GM20000 (cell line): Measurements from ENCODE around the gene SPAG16.
"Not testable (repeated sequence)": the region's sequence is repeated elsewhere in the genome, so short reads cannot be mapped to it uniquely, and the experiment has no call there.

Experiments
- DNase-seq: peaks from one replicate; pipeline ENCODE4 v3.0.0; 2012; ENCODE audit warnings: low spot score
- TF ChIP-seq, protein P1 (sequence below): IDR thresholded peaks from 2 replicates; pipeline ENCODE4 v1.5.1; 2012; ENCODE audit warnings: mild to moderate bottlenecking, control low read depth; ENCODE audit errors: extremely low read depth, missing control alignments

The SPAG16 gene

DNA sequence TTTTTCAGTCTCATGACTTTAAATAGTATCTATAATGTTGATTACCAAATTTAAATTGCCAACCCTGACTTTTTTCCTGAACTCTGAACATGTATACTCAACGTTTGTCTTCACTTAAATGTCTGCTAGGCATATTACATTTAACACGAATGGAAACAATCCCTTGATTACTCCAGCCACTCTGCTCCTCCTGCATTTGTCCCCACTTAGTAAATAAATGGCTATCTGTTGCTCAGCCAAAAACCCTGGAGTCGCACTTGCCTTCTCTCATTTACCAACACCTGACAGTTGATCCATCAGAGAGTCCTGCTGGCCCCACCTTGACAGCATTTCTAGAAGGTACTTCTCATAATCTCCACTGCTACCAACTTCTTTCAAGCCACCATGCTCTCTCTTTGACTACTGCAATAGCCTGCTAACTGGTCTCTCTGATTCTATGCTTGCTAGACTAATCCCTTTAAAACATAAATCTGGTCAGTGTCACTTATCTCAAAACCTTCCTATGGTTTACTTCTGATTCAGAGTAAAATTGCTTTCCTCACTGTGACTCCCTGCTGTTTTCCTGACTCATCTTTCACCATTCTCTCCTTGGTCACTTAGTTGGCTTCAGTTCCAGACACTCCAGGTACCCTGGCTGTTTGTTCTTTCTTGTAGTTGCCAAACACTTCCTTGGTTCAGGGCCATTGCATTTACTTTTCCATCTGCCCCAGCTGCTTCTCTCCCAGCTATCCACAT lies 31.9 kb downstream of the SPAG16 start:
- TF ChIP-seq, protein P1, sequence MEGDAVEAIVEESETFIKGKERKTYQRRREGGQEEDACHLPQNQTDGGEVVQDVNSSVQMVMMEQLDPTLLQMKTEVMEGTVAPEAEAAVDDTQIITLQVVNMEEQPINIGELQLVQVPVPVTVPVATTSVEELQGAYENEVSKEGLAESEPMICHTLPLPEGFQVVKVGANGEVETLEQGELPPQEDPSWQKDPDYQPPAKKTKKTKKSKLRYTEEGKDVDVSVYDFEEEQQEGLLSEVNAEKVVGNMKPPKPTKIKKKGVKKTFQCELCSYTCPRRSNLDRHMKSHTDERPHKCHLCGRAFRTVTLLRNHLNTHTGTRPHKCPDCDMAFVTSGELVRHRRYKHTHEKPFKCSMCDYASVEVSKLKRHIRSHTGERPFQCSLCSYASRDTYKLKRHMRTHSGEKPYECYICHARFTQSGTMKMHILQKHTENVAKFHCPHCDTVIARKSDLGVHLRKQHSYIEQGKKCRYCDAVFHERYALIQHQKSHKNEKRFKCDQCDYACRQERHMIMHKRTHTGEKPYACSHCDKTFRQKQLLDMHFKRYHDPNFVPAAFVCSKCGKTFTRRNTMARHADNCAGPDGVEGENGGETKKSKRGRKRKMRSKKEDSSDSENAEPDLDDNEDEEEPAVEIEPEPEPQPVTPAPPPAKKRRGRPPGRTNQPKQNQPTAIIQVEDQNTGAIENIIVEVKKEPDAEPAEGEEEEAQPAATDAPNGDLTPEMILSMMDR = no peak
- DNase-seq = no peak

DNA sequence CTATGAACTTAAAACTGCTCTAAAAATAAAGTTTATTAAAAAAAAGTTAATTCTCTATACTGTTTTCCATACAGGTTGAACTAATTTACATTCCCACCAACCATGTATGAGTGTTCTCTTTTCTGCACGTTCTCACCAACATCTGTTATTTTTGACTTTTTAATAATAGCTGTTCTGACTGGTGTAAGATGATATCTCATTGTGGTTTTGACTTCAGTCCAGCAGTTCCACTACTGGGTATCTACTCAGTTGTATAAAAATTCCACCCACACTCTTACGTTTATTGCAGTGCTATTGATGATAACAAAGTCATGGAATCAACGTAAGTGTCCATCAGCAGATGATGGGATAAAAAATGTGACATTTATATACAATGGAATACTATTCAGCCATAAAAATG lies 33.7 kb downstream of the SPAG16 start:
- no peak for DNase-seq
- TF ChIP-seq, protein P1 = no peak

DNA sequence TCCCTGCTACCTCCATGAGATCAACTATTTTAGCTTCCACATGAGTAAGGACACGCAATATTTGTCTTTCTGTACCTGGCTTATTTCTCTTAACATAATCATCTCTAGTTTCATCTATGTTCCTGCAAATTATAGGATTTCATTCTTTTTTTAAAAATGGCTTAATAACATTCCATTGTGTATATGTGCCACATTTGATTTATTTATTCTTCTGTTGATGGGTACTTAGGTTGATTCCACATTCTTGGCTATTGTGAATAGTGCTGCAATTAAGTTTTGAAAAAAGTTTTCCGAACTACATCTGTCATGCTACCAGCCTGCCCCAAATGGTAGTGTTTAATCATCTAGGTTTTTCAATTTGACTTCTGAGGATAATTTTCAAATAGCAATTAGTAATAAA lies 36.3 kb downstream of the SPAG16 start:
- no peak for DNase-seq
- TF ChIP-seq, protein P1 = no peak

DNA sequence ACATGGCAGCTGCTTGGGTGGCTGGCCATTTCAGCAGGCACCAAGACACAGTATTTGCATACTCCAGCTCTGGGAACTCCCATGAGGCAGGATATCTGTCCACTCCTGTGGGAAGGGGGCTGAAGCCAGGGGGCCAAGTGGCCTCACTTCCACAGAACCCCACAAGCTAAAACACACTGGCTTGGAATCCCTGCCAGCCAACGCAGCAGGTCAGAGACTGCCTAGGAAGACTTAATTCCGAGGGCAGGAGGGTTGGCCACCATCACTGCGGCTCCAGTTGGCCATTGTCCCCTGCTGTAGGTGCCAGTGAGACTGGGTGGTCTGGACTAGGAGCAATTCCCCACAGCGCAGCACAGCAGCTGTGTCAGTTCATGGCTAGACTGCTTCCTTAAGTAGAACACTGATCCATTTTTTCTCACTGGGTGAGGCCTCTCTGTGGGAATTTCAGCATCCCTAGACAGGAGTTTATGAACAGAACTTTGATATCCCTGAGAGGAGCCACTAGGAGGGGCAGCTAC lies 52.0 kb downstream of the SPAG16 start:
- no peak for DNase-seq
- TF ChIP-seq, protein P1 = no peak

DNA sequence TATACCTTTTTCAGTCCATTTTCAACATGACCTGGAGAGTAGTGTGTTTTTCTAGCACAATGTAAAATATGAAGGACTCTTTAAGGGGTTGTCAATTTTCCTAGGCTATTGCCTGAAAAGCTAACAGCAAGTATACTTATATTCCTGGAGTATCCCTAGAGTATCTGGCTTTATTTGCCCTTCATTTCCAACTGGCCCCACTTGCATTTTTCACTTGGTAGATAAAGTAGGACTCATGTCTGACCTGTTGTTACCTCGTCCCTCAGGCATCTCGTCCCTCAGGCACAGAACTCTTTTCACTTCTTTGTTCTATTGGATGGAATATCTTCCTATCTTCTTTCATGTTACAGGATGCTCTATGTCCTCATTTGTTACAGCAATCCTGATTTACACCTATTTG lies 69.2 kb downstream of the SPAG16 start:
- TF ChIP-seq, protein P1 = no peak
- no peak for DNase-seq

DNA sequence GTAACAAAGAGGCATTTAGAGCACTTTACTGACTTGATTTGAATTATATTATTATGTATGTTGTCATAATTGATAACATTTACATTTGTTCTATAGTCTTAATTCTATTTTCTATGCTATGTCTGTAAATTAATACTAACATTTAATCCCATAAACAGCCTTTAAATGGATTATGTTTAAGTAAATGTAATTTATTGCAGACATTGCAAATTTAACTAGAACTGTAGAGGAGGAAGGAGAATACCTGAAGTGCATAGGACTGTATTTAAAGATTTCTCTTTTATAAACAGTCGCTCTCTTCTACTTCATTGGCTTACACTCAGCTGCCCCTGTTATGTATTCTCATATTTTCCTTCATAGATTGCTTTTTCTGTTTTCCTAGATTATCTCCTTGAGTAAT lies 92.4 kb downstream of the SPAG16 start:
- DNase-seq = no peak

DNA sequence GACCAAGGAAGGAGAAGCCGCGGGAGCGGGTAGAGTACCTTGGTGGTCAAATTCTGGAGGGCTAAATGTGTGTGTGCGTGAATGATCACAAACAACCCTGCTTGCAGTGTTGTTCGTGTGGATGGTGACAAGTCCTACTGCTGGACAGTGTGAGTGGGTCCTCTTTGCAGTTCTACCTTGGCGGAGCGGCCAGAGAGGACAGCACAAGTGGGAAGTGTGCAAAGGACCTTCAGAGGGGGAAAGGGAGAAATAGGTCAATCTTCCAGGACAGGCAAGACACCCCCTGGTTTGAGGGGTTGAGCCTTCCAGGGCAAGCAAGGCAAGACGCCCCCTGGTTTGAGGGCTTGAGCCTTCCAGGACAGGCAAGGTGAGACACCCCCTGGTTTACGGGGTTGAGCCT lies 122.8 kb downstream of the SPAG16 start:
- DNase-seq = not testable (repeated sequence)

More for the DNA sequence above, 92.4 kb downstream of the SPAG16 start:
- TF ChIP-seq, protein P1 = no peak

DNA sequence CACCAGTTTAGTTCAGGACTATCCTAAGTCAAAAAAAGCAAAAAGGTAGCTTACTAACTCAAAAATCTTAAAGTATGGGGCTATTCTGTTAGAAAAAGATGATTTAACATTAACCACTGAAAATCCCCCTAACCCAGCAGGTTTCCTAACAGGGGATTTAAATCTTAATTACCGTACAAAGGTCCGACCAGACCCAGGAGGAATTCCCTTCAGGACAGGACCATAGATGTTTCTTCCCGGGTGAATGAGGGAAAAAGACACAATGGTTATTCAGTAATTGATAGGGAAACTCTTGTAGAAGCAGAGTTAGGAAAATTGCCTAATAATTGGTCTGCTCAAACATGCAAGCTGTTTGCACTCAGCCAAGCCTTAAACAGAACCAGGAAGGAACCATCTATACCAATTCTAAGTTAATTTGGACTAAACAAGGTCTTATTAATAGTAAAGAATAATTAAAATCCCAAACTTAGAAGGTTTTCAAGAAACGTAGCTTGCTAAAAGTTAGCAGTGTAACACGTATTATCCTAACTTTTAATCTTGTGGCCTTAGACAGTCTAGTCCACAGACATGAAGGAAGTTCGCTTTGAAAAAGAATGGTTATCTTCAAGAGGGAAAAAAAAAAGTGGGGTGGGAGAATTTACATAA lies 124.3 kb downstream of the SPAG16 start:
- not testable (repeated sequence) for DNase-seq

DNA sequence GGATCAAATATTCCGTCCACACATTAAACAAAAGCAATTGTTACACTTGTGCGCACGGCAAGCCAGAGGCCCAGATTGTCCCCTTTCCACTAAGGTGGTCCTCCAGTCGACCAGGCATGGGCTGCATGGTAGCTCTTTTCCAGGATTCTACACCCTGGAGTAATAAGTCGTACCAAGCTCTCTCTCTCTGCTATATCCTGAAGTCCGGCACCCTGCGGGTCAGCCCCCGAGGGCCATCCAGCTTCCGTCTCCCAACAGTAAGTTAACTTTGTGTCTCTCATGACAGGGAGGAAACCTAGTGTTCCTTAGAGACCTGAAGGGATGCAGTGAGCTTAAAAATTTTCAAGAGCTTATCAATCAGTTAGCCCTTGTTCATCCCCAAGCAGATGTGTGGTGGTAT lies 126.4 kb downstream of the SPAG16 start:
- not testable (repeated sequence) for DNase-seq
